Middle frontal gyrus (tissue), 1 donor: ENCODE measurements around the gene SRCIN1.
"Not testable (repeated sequence)": the region's sequence is repeated elsewhere in the genome, so short reads cannot be mapped to it uniquely, and the experiment has no call there.

Experiments
- DNase-seq: peaks from one replicate; pipeline ENCODE4 v3.0.0-alpha.2; 2015; ENCODE audit warnings: low spot score; ENCODE audit errors: extremely low spot score

Gene SRCIN1

DNA sequence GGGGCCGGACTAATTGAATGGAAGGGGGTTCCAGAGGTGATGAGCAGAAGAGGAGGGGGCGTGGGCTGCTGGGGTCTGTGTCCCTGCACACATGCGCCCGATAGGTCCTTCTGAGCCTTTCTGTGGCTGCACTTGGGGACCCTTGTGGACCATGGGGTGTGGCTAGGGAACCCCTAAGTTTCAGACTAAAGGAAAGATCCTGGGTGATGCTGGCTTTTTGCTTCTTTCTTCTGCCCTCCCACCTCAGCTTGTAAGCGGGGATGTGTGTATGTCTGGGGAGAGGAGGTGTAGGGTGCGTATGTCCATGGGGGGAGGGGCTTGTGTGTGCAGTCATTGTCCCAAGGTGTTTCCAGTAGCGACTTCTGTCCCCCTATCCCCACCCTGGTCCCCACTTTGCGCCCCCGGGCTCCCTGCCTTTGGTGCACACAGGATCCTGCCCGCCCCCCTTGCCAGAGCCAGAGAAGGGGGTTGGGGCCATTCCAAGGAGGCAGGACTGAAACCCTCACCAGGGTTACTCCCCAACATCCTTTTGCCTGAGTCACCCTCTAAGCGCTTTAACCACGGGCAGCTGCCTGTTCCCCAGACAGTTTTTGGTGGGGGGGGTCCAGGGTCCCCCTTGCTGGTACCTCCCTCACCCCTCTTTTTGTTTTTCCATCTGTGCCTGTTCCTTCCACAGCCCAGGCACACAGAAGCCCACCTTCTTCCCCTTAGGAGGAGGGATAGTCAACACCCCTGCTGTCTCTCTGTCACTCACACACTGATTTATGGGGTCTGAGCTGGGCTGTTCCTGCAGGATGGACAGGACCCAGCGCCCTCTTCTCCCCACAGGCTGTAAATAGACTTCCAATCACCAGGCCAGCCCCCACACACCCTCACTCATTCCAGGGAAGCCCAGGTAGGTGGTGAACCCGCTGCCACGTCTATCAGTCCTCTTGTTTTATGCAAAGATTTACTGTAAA lies 94.3 kb downstream of the SRCIN1 start:
- DNase-seq: no peak

DNA sequence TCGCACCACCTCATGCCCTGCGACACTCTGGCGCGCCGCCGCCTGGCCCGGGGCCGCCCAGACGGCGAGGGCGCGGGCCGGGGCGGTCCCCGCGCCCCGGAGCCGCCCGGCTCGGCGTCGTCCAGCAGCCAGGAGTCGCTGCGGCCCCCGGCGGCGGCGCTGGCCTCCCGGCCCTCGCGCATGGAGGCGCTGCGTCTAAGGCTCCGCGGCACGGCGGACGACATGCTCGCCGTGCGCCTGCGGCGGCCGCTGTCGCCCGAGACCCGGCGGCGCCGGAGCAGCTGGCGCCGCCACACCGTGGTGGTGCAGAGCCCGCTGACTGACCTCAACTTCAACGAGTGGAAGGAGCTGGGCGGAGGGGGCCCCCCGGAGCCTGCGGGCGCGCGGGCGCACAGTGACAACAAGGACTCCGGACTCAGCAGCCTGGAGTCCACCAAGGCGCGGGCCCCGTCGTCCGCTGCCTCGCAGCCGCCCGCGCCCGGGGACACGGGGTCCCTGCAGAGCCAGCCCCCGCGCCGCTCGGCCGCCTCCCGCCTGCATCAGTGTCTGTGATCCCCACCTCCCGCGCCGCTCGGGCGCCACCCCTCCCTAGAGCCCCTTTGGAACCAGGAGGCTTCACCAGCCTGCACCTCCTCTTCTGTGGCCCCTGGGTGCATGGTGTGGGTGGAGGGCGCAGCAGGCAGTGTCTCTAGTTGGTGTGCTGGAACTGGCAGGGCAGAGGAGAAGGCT lies 95.2 kb downstream of the SRCIN1 start:
- DNase-seq: no peak

DNA sequence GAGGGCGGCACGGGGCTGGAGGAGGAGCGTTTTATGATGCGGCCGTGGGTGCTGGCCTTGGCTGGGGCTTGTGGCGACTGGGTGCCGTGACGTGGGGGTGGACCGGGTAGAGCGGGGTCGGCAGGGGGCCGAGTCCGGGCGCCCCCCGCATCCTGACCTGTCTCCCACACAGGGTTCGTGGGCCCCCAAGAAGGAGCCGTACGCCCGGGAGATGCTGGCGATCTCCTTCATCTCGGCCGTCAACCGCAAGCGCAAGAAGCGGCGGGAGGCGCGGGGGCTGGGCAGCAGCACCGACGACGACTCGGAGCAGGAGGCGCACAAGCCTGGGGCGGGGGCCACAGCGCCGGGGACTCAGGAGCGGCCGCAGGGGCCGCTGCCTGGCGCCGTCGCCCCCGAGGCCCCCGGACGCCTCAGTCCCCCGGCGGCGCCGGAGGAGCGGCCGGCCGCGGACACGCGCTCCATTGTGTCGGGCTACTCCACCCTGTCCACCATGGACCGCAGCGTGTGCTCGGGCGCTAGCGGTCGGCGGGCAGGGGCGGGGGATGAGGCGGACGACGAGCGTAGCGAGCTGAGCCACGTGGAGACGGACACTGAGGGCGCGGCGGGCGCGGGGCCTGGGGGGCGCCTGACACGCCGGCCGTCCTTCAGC lies 95.9 kb downstream of the SRCIN1 start:
- no peak for DNase-seq

DNA sequence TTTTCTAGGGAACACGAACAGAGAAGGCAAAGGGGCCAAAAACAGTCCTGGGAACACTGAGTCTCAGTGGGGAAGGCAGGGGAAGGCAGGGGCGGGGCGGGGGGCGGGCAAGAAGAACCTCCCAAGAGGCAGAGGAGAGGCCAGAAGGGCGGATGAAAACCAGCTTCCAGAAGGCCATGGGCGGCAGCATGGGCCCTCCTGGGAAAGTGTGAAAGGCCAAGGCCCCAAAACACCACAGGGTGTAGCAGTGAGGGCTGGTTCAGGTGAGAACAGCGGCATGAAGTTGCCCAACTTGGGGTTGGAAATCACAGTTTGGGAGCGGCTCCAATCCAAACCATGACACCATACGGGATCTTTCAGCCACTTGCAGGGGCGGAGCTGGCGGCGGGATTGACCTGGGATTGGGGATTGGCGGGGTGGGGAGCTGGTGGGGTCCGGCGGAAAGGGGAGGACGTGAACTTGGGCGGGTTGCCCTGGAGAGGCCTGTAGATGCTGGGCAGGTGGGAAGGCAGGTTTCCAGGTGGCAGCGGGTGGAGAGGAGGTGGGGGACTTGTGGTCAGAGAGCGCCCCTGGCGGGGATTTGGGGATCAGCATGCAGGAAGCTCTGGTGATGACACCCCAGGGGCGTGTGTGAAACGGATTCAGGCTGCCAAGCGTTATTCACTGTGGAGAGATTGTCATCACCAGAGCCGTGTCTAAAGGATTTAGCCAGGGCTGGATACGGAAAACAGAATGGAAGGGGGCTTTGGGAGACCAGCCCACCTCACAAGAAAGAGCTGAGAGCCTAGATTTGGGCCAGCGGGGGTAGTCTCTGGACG lies 96.6 kb downstream of the SRCIN1 start:
- peak; percentile 63 for DNase-seq

DNA sequence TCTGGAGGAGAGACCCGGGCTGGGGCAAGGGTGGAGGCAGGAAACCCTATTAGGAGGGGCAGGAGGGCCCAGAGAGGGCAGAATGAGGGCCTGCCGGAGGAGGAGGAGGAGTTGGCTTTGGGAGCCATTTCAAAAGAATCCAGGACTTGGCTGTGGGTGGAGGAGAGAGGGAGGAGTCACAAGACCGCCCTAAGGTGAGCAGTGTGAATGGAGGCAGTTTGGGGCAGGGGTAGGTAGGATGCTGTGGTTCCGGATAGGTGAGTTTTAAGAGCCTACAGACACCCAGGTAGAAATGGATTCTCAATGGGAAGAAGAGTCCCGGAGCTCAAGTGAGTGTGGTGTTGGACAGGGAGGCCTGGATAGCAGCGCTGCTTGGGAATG lies 97.2 kb downstream of the SRCIN1 start:
- no peak for DNase-seq

GRCh38 chr17:38507921-38508569 lies 97.7 kb downstream of the SRCIN1 start:
- DNase-seq: no peak

DNA sequence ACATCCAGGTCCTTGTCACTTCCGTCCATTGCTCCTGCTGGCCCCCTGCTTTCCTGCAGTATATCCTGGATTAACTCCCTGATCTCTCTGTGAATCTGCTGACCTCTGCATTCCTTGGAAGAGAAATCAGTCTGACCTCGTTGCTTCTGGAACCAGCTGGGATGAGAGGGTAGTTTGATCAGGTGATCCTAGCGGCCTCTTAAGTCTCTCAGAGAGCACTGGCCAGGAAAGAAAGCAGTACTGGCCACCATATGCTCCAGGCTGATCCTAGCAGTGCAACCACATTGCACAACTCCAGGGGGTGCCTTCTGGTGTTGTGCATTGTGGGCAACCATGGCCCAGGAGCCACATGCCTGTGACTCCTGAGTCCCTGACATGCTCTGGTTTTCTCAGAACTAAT lies 98.3 kb downstream of the SRCIN1 start:
- DNase-seq: no peak

GRCh38 chr17:38504216-38504615 lies 101.5 kb downstream of the SRCIN1 start:
- DNase-seq: no peak

DNA sequence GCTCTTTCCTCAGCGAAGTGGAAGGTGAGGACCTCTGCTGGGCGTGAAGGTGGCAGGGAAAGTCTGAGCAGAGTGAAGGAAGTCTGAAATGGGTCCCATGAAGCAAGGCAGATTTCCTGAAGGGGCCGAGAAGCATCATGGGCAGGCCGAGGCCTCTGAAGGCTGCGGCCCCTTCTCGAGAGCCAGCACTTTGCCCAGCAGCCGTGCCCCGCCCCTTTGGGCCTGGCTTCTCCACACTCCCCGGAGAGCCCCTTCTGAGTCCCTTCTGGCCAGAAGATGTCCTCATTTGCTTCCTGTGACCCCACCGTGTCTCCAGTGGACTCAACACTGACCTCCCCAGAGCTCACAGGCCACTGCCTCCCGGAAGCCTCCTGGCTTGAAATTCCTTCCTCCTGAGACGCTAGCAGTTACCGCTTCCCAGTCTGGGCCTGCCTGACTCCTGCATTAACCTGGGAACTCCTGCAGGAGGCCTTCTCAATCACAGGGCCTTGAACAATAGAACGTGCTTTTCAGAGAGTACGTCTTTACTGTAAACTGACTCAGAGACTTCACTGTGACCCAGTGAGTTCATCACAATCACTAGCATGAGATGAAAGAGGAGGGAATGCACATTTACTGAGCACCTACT lies 102.4 kb downstream of the SRCIN1 start:
- DNase-seq: not testable (repeated sequence)

DNA sequence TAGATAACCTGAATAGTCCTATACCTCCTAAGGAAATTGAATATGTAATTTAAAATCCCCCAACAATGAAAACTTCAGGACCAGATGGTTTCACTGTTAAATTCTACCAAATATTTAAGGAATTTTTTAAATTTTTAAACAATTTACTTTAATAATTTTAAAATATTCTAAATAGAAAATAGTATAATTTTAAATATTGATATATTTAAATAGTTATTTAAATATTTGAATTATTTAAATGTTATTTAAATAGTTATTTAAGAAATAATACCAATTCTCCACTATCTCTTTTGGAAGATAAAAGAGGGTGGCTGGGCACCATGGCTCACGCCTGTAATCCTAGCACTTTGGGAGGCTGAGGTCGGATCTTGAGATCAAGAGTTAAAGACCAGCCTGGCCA lies 104.0 kb downstream of the SRCIN1 start:
- DNase-seq: not testable (repeated sequence)

- not testable (repeated sequence) for DNase-seq
Measured at GRCh38 chr17:38499230-38499629, 106.5 kb downstream of the SRCIN1 start.

GRCh38 chr17:38498353-38498752 lies 107.4 kb downstream of the SRCIN1 start:
- no peak for DNase-seq

DNA sequence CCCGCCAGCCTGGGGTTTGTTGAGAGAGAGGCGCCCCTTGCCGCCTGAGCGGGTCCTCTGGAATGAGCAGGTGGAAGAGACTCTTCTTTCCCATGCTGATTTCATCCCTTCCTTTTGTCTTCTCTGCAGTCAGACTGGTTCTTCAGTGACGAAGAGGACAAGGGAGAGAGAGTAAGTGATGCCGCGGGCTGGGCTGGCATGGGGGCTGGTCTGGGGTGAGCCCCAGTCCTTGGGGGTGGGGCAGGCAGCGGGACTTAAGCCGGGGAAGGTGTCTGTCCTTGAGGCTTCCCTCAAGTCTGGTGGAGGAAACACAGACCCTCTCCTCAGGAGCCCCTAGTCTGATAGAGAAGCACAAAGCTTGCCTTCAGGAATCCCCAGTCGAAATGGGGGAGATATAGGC lies 108.1 kb downstream of the SRCIN1 start:
- DNase-seq: not testable (repeated sequence)

- not testable (repeated sequence) for DNase-seq
Measured at GRCh38 chr17:38494152-38494551, 111.6 kb downstream of the SRCIN1 start.

- peak; percentile 63 for DNase-seq
Measured at GRCh38 chr17:38492067-38493040, 113.4 kb downstream of the SRCIN1 start.

- DNase-seq: not testable (repeated sequence)
Measured at GRCh38 chr17:38491346-38492066, 114.2 kb downstream of the SRCIN1 start.

DNA sequence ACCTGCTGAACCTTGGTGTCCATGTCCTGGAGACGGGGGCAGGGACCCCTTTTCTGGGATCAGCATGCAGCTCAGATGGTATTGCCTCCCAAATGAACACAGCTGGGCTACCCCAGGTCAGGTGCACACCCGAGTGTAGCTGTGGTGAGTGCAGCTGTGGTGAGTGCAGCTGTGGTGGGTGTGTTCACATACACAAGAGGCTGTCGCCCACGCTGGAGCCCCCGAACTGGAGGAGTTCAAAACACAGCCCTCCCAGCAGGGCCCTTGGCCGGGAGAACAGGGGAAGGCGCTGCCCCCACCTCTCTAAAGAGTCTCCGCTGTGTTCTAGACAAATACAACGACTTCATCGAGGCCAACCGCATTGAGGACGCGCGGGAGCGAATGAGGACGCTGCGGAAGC lies 116.0 kb downstream of the SRCIN1 start:
- not testable (repeated sequence) for DNase-seq

- not testable (repeated sequence) for DNase-seq
Measured at GRCh38 chr17:38485681-38486298, 120.0 kb downstream of the SRCIN1 start.
